Panc1 (cell line): ENCODE results near the gene PTPRA. TPM values are rescaled to one million over a fixed set of nuclear protein-coding genes. Genes with fewer than 3 reads are reported as not detected.

Experiments
- ATAC-seq: fragments of 200-7000 bp; cut with Tn5 transposase; 2 replicates; pipeline ENCODE4 v1.9.1; 2020; ENCODE audit warnings: mild to moderate bottlenecking, moderate library complexity
- BruUV-seq: library from RNA; stranded (reverse); fragments of 400-500 nt; replicated peaks from 2 replicates; lab custom pipeline; 2021; lab: Mats Ljungman, UMichigan
- CTCF ChIA-PET: fragments of 300-600 bp; sonication (Branson Sonifier 250); formaldehyde crosslinking; loops from one replicate; lab custom pipeline; 2022; ENCODE audit warnings: antibody characterized with exemption; lab: Charles Lee
- POLR2A ChIA-PET: fragments of 300-600 bp; sonication (Branson Sonifier 250); formaldehyde crosslinking; loops from one replicate; lab custom pipeline; 2022; ENCODE audit warnings: antibody characterized with exemption; lab: Charles Lee
- DNase-seq: peaks from one replicate; pipeline ENCODE4 v3.0.0-alpha.2; 2010; ENCODE audit warnings: low read depth, low spot score
- H3K27ac ChIP-seq: 2 replicates; pipeline ENCODE4 v1.5.1; 2011; ENCODE audit warnings: mild to moderate bottlenecking, low read length, inconsistent platforms
- H3K27me3 ChIP-seq: fragments of 200-500 bp; sonication (Bioruptor generic); 2 replicates; pipeline ENCODE4 v1.6.0; 2014; ENCODE audit warnings: low read length, inconsistent platforms; ENCODE audit not compliant: control insufficient read depth, insufficient read depth
- H3K36me3 ChIP-seq: fragments of 200-500 bp; sonication (Bioruptor generic); 2 replicates; pipeline ENCODE4 v1.5.1; 2014; ENCODE audit warnings: inconsistent platforms, mild to moderate bottlenecking, low read length, moderate library complexity; ENCODE audit not compliant: control insufficient read depth, insufficient read depth
- H3K4me1 ChIP-seq: 2 replicates; pipeline ENCODE4 v1.5.1; 2011; ENCODE audit warnings: inconsistent platforms, mild to moderate bottlenecking, low read length, moderate library complexity; ENCODE audit not compliant: control insufficient read depth, insufficient read depth
- H3K4me3 ChIP-seq, 2 experiments: 2 replicates each; pipeline ENCODE4 v1.5.1; 2011 to 2012; ENCODE audit warnings: low read depth in 2 of 2, low read length in 2 of 2, mild to moderate bottlenecking in 2 of 2, inconsistent platforms in 1 of 2, moderate library complexity in 1 of 2
- H3K9me3 ChIP-seq: fragments of 200-500 bp; sonication (Bioruptor generic); 2 replicates; pipeline ENCODE4 v1.5.1; 2014; ENCODE audit warnings: low read depth, mild to moderate bottlenecking, inconsistent platforms, low read length, moderate library complexity; ENCODE audit not compliant: control insufficient read depth, insufficient read depth
- POLR2AphosphoS5 ChIP-seq: IDR thresholded peaks from 2 replicates; pipeline ENCODE4 v1.6.1; 2012; ENCODE audit warnings: mild to moderate bottlenecking, low read depth, low read length, moderate library complexity
- SIN3A ChIP-seq: IDR thresholded peaks from 2 replicates; pipeline ENCODE4 v1.6.1; 2012; ENCODE audit warnings: low read depth, mild to moderate bottlenecking, low read length, moderate library complexity, borderline replicate concordance; ENCODE audit not compliant: insufficient read depth
- TCF7L2 ChIP-seq: IDR thresholded peaks from 2 replicates; pipeline ENCODE4 v1.6.1; 2011; ENCODE audit warnings: mild to moderate bottlenecking, low read depth, low read length, inconsistent platforms
- in situ Hi-C: cut with HindIII; loops from 2 replicates; pipeline ENCODE4 v1.10.0; 2016; ENCODE audit warnings: low sequenced_read_pairs, low pct_unique_long_range_greater_than_20kb
- intact Hi-C: fragments of 100-400 bp; cut with micrococcal nuclease; formaldehyde crosslinking; loops from one replicate; pipeline ENCODE4 v1.10.0; 2022; ENCODE audit not compliant: unreplicated experiment
- total RNA-seq: library from RNA; stranded (reverse); gene quantifications from one replicate; pipeline ENCODE4 v1.2.1, GENCODE V29; 2021; ENCODE audit not compliant: unreplicated experiment
- TF ChIP-seq, protein P1 (sequence below), 2 experiments: IDR thresholded peaks; 2 replicates each; pipeline ENCODE4 v1.6.1; 2011 to 2012; ENCODE audit warnings: low read depth in 2 of 2, control low read depth in 1 of 2, low read length in 1 of 2, mild to moderate bottlenecking in 1 of 2, moderate library complexity in 1 of 2; ENCODE audit not compliant: insufficient read depth in 1 of 2
- TF ChIP-seq, protein P2 (sequence below): fragments of 450-650 bp; IDR thresholded peaks from 2 replicates; pipeline ENCODE4 v1.5.1; 2017; ENCODE audit warnings: mild to moderate bottlenecking

Gene PTPRA
- total RNA-seq, 1 experiment from 2014 or later: 56.6 TPM

DNA sequence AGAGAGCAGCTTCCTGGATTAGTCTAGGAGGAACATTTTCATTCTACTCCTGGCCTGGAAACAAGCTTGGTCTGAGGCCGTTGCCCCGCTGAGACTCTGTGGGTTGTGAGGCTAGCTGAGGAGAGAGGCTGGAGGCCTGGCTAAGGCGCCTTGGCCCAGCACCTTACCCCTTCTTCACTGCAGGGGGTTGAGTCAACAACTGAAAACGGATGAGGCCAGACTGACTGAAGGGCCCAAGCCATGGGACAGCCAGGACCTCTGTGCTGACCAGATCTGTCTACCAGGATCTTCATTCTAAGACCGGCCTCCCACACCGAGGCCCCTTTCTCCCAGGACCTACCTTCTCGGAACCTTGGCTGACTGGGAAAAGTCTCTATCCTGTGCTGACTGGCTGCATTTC lies 214.8 kb downstream of the PTPRA start:
- Histone ChIP-seq H3K27ac (no peak overlapping the region), H3K4me1 (no peaks in the 10 kb centered on the region), H3K27me3 (no peaks in the 10 kb centered on the region), H3K4me3 (no peak overlapping the region), H3K36me3 (no peaks in the 10 kb centered on the region), H3K9me3 (no peaks in the 10 kb centered on the region)
- ChIA-PET POLR2A (interaction anchor here (1.1 kb wide), 1 partner anchor 9 kb away, joined by 11 read pairs; no protein-coding TSS in a partner anchor), CTCF (interaction anchor here (1.0 kb wide), 1 partner anchor 34 kb away, joined by 6 read pairs; no protein-coding TSS in a partner anchor)
- DNase-seq (no peak), ATAC-seq (no peak)
- TF ChIP-seq TCF7L2: no peak
- TF ChIP-seq POLR2AphosphoS5: no peak
- TF ChIP-seq, protein P1, sequence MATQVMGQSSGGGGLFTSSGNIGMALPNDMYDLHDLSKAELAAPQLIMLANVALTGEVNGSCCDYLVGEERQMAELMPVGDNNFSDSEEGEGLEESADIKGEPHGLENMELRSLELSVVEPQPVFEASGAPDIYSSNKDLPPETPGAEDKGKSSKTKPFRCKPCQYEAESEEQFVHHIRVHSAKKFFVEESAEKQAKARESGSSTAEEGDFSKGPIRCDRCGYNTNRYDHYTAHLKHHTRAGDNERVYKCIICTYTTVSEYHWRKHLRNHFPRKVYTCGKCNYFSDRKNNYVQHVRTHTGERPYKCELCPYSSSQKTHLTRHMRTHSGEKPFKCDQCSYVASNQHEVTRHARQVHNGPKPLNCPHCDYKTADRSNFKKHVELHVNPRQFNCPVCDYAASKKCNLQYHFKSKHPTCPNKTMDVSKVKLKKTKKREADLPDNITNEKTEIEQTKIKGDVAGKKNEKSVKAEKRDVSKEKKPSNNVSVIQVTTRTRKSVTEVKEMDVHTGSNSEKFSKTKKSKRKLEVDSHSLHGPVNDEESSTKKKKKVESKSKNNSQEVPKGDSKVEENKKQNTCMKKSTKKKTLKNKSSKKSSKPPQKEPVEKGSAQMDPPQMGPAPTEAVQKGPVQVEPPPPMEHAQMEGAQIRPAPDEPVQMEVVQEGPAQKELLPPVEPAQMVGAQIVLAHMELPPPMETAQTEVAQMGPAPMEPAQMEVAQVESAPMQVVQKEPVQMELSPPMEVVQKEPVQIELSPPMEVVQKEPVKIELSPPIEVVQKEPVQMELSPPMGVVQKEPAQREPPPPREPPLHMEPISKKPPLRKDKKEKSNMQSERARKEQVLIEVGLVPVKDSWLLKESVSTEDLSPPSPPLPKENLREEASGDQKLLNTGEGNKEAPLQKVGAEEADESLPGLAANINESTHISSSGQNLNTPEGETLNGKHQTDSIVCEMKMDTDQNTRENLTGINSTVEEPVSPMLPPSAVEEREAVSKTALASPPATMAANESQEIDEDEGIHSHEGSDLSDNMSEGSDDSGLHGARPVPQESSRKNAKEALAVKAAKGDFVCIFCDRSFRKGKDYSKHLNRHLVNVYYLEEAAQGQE (IDR thresholded peaks at IDR 0.05; ENCODE audit: insufficient read depth in 1 of 2, low read depth in 2 of 2, low read length in 1 of 2): no peak
- TF ChIP-seq, protein P2, sequence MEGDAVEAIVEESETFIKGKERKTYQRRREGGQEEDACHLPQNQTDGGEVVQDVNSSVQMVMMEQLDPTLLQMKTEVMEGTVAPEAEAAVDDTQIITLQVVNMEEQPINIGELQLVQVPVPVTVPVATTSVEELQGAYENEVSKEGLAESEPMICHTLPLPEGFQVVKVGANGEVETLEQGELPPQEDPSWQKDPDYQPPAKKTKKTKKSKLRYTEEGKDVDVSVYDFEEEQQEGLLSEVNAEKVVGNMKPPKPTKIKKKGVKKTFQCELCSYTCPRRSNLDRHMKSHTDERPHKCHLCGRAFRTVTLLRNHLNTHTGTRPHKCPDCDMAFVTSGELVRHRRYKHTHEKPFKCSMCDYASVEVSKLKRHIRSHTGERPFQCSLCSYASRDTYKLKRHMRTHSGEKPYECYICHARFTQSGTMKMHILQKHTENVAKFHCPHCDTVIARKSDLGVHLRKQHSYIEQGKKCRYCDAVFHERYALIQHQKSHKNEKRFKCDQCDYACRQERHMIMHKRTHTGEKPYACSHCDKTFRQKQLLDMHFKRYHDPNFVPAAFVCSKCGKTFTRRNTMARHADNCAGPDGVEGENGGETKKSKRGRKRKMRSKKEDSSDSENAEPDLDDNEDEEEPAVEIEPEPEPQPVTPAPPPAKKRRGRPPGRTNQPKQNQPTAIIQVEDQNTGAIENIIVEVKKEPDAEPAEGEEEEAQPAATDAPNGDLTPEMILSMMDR: no peak
- no peak for TF ChIP-seq SIN3A
- intact Hi-C loops (no loop called here), in situ Hi-C loops (no loop called here)
- BruUV-seq: no TSS peak

Other genes with a start within 250 kb of the PTPRA start
- 354 TPM for gene NOP56, start 220.8 kb upstream of the PTPRA start, total RNA-seq
- gene IDH3B, start 209.3 kb upstream of the PTPRA start, total RNA-seq: 135 TPM
- 6.8 TPM for gene EBF4, start 180.7 kb upstream of the PTPRA start, total RNA-seq
- not detected for gene CPXM1, start 72.9 kb upstream of the PTPRA start, total RNA-seq
- not detected for gene C20orf141, start 58.5 kb upstream of the PTPRA start, total RNA-seq
- not detected for gene TMEM239, start 57.1 kb upstream of the PTPRA start, total RNA-seq
- 42.1 TPM for gene PCED1A, start 32.8 kb upstream of the PTPRA start, total RNA-seq
- gene VPS16, start 32.7 kb upstream of the PTPRA start, total RNA-seq: 35.3 TPM
- 0.49 TPM for gene GNRH2, start 170.1 kb downstream of the PTPRA start, total RNA-seq
- 52.7 TPM for gene MRPS26, start 172.6 kb downstream of the PTPRA start, total RNA-seq
- gene OXT, start 198.1 kb downstream of the PTPRA start, total RNA-seq: not detected
- gene AVP, start 211.2 kb downstream of the PTPRA start, total RNA-seq: not detected